ENCODE results near the gene MYH8.

DNA sequence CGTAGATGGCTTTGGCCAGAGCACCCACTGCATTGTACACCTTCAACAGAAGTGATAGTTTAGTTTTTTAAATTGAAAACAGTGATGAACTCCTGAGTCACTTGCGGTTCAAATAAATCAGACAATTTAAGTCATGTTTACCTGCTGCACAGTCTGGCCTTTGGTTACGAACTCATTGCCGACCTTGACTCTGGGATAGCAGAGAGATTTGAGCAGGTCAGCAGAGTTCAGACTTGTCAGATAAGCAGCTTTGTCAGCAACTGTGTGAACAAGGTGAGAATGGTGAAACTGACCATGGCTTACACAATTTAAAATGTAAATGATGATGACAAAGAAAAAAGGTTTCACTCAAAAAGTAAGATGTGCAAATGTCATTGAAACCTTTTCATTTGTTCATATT, 38.3 kb upstream of the MYH8 start:
- TF ChIP-seq, protein P1, sequence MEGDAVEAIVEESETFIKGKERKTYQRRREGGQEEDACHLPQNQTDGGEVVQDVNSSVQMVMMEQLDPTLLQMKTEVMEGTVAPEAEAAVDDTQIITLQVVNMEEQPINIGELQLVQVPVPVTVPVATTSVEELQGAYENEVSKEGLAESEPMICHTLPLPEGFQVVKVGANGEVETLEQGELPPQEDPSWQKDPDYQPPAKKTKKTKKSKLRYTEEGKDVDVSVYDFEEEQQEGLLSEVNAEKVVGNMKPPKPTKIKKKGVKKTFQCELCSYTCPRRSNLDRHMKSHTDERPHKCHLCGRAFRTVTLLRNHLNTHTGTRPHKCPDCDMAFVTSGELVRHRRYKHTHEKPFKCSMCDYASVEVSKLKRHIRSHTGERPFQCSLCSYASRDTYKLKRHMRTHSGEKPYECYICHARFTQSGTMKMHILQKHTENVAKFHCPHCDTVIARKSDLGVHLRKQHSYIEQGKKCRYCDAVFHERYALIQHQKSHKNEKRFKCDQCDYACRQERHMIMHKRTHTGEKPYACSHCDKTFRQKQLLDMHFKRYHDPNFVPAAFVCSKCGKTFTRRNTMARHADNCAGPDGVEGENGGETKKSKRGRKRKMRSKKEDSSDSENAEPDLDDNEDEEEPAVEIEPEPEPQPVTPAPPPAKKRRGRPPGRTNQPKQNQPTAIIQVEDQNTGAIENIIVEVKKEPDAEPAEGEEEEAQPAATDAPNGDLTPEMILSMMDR (IDR thresholded peaks at IDR 0.05; ENCODE audit: low read length), result no peak
- no peak for TF ChIP-seq EZH2 (IDR thresholded peaks at IDR 0.05; ENCODE audit: borderline replicate concordance, low read length)
